Measurements from ENCODE around the gene WNT7A. TPM values are rescaled to one million over a fixed set of nuclear protein-coding genes. Genes with fewer than 3 reads are reported as not detected.

WNT7A gene
- polyA plus RNA-seq, 4 donors = 0.05 TPM; not detected in 3

- no peak for DNase-seq (ENCODE audit: low read depth in 4 of 4, low spot score in 3 of 4)
These were observed 29.5 kb downstream of the WNT7A start for GRCh38 chr3:13850161-13850945.

DNA sequence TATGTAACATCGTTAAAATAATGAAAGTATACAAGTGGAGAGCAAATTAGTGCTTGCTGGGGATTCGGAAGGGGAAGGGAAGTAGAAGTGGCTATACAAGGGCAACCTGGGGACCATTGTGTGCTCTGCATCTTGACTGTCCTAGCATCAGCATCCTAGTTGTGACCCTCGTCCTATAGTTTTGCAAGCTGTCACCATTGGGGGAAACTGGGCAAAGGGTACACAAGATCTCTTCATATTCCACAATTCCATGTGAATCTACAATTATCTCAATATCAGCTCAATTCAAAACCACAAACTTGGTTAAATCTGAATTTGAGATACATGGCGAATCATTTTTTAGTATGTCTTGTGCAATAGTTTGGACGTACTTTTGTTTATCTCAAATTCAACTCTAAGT is 30.9 kb downstream of the WNT7A start:
- no peak for DNase-seq (ENCODE audit: low read depth in 4 of 4, low spot score in 3 of 4)

- no peak for DNase-seq (ENCODE audit: low read depth in 4 of 4, low spot score in 3 of 4)
These were observed 32.9 kb downstream of the WNT7A start for GRCh38 chr3:13846716-13847570.

DNA sequence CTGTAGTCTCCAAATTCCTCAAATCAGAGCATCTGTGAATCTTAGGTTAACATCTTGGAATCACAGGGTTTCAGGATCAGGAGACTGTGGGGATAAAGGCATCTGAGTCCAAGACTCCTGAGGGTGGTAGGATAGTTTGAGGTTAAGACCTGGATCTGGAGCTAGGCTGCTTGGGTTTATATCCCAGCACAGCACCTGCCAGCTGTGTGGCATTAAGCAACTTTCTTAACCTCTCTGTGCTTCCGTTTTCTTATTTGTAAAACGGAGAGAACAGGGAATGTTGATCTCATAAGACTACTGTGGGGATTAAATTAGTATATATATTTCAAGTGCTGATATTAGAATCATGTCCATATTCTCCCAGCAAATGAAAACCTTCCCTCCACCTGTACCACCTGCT is 33.6 kb downstream of the WNT7A start:
- no peak for DNase-seq (ENCODE audit: low read depth in 4 of 4, low spot score in 3 of 4)

- DNase-seq (ENCODE audit: low read depth in 4 of 4, low spot score in 3 of 4) = no peak
These were observed 34.1 kb downstream of the WNT7A start for GRCh38 chr3:13845806-13846205.

- no peak for DNase-seq (ENCODE audit: low read depth in 4 of 4, low spot score in 3 of 4)
These were observed 35.0 kb downstream of the WNT7A start for GRCh38 chr3:13844911-13845310.

DNA sequence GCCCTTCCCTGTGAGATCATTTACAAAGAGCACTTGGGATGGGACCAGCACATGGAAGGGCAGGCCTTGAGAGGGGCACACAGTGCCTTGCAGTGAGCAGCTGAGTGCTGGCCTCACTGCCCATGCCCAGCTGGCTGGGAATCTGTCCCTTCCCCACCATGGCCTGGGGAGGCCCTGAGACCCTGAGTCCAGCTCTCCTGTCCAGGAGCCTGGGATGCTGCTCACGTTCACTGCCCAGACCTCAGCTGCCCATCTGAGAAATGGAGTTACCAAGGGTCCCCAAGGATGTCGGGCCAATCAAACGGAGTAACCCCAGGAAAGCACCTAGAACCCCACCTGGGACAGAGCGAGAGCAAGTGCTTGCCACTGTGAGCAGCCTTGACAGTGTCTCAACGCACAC is 35.6 kb downstream of the WNT7A start:
- no peak for DNase-seq (ENCODE audit: low read depth in 4 of 4, low spot score in 3 of 4)

GRCh38 chr3:13843351-13843750 is 36.5 kb downstream of the WNT7A start:
- DNase-seq (ENCODE audit: low read depth in 4 of 4, low spot score in 3 of 4) = no peak

- no peak for DNase-seq (ENCODE audit: low read depth in 4 of 4, low spot score in 3 of 4)
These were observed 37.6 kb downstream of the WNT7A start for GRCh38 chr3:13842226-13842625.

GRCh38 chr3:13841826-13842225 is 38.0 kb downstream of the WNT7A start:
- no peak for DNase-seq (ENCODE audit: low read depth in 4 of 4, low spot score in 3 of 4)

DNA sequence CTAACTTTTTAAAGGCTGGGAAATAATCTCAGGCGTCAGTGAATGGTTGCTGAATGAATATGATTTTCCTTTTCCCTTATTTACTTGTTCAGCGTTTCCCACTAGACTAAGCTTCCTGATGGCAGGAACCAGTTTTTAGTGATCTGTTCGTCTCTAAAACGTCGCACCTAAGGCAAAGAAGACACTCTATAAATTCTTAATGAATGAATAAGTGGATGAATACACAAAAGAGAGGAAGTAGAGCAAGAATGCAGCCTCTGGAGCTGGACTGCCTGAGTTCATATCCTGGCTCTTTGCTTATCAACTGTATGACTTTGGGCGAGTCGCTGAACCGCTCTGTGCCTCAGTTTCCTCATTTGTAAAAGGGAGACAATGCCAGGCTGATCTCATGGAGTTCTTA is 38.7 kb downstream of the WNT7A start:
- no peak for DNase-seq (ENCODE audit: low read depth in 4 of 4, low spot score in 3 of 4)

DNA sequence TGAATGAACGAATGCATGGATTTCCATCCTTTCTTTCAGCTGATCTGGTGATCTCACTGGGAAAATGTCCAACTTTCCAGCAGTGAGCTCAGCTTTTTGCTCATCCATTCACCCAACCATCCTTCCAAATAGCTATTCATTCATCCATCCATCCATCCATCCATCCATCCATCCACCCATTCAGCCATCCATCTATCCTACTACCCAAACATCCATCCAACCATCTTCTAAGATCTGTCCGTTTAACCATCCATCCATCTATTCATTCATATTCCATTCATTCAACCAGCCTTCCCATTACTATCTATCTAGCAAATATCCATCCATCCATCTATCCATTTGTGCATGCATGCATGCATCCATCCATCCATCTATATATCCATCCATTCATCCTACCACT is 39.4 kb downstream of the WNT7A start:
- DNase-seq (ENCODE audit: low read depth in 4 of 4, low spot score in 3 of 4) = no peak

- no peak for DNase-seq (ENCODE audit: low read depth in 4 of 4, low spot score in 3 of 4)
These were observed 40.0 kb downstream of the WNT7A start for GRCh38 chr3:13839726-13840340.

- DNase-seq (ENCODE audit: low read depth in 4 of 4, low spot score in 3 of 4) = no peak
These were observed 40.6 kb downstream of the WNT7A start for GRCh38 chr3:13839253-13839652.

DNA sequence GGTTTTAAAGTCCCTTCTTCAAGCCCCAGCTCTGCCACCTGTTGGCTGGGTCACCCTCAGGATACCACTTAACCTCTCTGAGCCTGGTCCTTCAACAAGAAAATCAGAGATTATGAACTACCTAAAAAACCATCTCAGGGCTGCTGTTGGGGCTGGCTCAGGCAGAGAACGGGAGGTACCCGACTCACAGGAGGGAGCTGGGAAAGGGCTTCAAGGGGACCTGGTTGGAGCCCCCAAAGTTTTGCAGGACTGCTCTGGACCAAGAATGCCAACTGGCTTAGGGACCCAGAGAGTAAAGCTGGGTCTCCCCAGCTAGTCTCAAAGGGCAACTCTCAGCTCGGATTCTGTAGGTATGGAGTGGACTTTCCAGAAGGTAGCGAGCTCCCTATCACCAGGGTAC is 41.5 kb downstream of the WNT7A start:
- DNase-seq (ENCODE audit: low read depth in 4 of 4, low spot score in 3 of 4) = no peak

GRCh38 chr3:13837751-13838150 is 42.1 kb downstream of the WNT7A start:
- DNase-seq (ENCODE audit: low read depth in 4 of 4, low spot score in 3 of 4) = no peak

- no peak for DNase-seq (ENCODE audit: low read depth in 4 of 4, low spot score in 3 of 4)
These were observed 42.9 kb downstream of the WNT7A start for GRCh38 chr3:13836658-13837587.

DNA sequence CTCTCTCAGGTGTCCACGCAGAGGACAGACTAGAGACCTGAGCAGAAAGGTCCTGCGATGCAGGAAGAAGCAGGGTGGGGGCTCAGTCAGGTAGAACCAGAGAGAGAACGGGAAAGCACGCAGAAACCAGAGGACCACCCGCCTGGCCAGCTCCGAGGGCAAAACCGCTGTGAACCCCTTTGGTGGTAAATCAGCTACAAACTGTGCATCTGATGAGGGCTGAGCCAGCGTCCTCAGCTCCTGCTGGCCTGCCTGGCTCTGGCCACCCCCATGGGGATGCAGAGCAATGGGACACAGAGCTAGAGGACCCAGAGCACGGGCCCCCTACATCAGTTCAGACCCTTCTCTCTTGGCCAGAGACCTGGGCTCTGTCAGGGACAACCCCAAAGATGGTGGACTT is 44.6 kb downstream of the WNT7A start:
- DNase-seq (ENCODE audit: low read depth in 4 of 4, low spot score in 3 of 4) = no peak

DNA sequence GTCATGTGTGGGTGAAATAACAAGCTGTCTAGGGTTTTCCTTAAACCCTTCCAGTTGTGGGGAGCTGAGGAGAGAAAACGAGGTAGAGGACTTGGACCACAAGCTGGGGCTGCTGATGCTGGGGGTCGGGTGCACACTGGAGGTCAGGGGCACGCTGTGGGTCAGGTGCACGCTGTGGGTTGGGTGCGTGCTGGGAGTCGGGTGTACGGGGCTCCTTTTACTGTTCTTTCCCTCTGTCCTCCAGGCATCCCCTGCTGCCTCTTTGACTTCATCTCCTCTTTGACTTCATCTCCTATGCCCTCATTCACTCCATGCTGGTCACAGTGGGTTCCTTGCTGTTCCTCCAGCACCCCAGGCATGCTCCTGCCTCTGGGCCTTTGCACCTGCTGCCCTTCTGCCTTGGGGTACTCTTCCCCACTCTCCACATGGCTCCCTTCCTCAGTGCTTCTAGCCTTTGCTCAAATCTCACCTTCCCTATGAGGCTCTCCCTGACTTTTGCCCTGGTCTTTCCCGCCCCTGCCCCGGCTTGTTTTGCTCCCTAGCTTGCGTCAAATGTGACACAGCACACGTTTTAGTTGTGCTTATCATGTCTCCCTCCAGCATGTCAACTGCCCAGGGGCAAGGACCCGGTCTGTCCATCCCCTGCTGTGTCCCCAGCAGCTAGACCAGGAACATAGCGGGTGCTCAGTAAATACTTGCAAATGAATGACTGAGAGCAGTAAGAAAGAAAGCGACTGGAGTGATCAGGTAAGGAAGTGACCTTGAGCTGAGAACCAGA is 45.4 kb downstream of the WNT7A start:
- no peak for DNase-seq (ENCODE audit: low read depth in 4 of 4, low spot score in 3 of 4)
